H1 (cell line): ENCODE results near the gene DYNC1LI1. TPM values are rescaled to one million over a fixed set of nuclear protein-coding genes. Genes with fewer than 3 reads are reported as not detected.

Experiments
- CTCF ChIA-PET: fragments of 300-600 bp; sonication (Branson Sonifier 250); formaldehyde crosslinking; loops from one replicate; lab custom pipeline; 2021; ENCODE audit not compliant: partially characterized antibody; lab: Charles Lee
- POLR2A ChIA-PET: fragments of 300-600 bp; sonication (Branson Sonifier 250); formaldehyde crosslinking; loops from one replicate; lab custom pipeline; 2021; ENCODE audit warnings: inconsistent platforms; ENCODE audit not compliant: partially characterized antibody; lab: Charles Lee
- DNase-seq, 2 experiments: peaks; one replicate each; pipeline versions ENCODE4 v3.0.0 to v3.0.0-alpha.2; 2010 to 2022; ENCODE audit warnings: low spot score in 2 of 2, low read depth in 1 of 2, mixed read lengths in 1 of 2
- FAIRE-seq: peaks from 2 replicates; lab custom pipeline; 2011; peaks lifted over from hg19 to GRCh38; lab: Jason Lieb, UNC
- H2AFZ ChIP-seq: 2 replicates; pipeline ENCODE4 v1.8.1; 2012; ENCODE audit warnings: low read length, inconsistent platforms
- H2AK5ac ChIP-seq: 2 replicates; pipeline ENCODE4 v1.6.1; 2013; ENCODE audit warnings: low read depth, low read length
- H2BK120ac ChIP-seq: replicated peaks from 2 replicates; pipeline ENCODE3; 2013; ENCODE audit warnings: low read depth, low read length, inconsistent platforms
- H2BK12ac ChIP-seq: 2 replicates; pipeline ENCODE4 v1.6.1; 2013; ENCODE audit warnings: low read depth, low read length
- H2BK15ac ChIP-seq: 2 replicates; pipeline ENCODE4 v1.6.1; 2013; ENCODE audit warnings: low read length
- H2BK20ac ChIP-seq: 2 replicates; pipeline ENCODE4 v1.6.1; 2013; ENCODE audit warnings: low read length
- H2BK5ac ChIP-seq: 2 replicates; pipeline ENCODE4 v1.6.1; 2013; ENCODE audit warnings: low read depth, low read length
- H3K14ac ChIP-seq: 2 replicates; pipeline ENCODE4 v1.6.1; 2013; ENCODE audit warnings: inconsistent platforms; ENCODE audit not compliant: insufficient read length
- H3K18ac ChIP-seq: 2 replicates; pipeline ENCODE4 v1.6.1; 2013; ENCODE audit warnings: low read length; ENCODE audit errors: extremely low read depth
- H3K23ac ChIP-seq: 2 replicates; pipeline ENCODE4 v1.6.1; 2013; ENCODE audit warnings: inconsistent platforms; ENCODE audit not compliant: insufficient read length
- H3K23me2 ChIP-seq: 2 replicates; pipeline ENCODE4 v1.6.1; 2013; ENCODE audit warnings: low read depth, low read length
- H3K27ac ChIP-seq: 2 replicates; pipeline ENCODE4 v1.6.1; 2011; ENCODE audit warnings: low read depth, low read length, inconsistent platforms
- H3K27me3 ChIP-seq, 4 experiments: replicated peaks in 1 of 4; 1 replicate in 1 of 4; 2 replicates in 3 of 4; pipeline versions ENCODE4 v1.6.1 to v1.8.1; 2011 to 2013; ENCODE audit warnings: low read length in 3 of 4, mild to moderate bottlenecking in 3 of 4, inconsistent platforms in 2 of 4, mixed read lengths in 2 of 4, moderate library complexity in 1 of 4; ENCODE audit not compliant: control insufficient read depth in 3 of 4, insufficient read depth in 3 of 4; ENCODE audit errors: extremely low read depth in 1 of 4
- H3K36me3 ChIP-seq, 4 experiments: 2 replicates each; pipeline versions ENCODE4 v1.6.1 to v1.8.1; 2011 to 2013; ENCODE audit warnings: mild to moderate bottlenecking in 4 of 4, low read length in 3 of 4, moderate library complexity in 2 of 4, control low read depth in 1 of 4, inconsistent platforms in 1 of 4; ENCODE audit not compliant: insufficient read depth in 4 of 4, control insufficient read depth in 2 of 4
- H3K4ac ChIP-seq: replicated peaks from 2 replicates; pipeline ENCODE3; 2013; ENCODE audit warnings: low read length, low read depth, mixed read lengths, inconsistent platforms; ENCODE audit not compliant: insufficient read length
- H3K4me1 ChIP-seq, 4 experiments: replicated peaks in 1 of 4; 1 replicate in 1 of 4; 2 replicates in 3 of 4; pipeline versions ENCODE4 v1.6.1 to v1.8.1; 2011 to 2013; ENCODE audit warnings: low read length in 3 of 4, inconsistent platforms in 2 of 4, mixed read lengths in 1 of 4; ENCODE audit not compliant: insufficient read depth in 4 of 4, control insufficient read depth in 3 of 4
- H3K4me2 ChIP-seq, 2 experiments: 2 replicates each; pipeline versions ENCODE4 v1.6.1 to v1.8.1; 2011 to 2013; ENCODE audit warnings: low read depth in 2 of 2, low read length in 2 of 2, control low read depth in 1 of 2, inconsistent platforms in 1 of 2, mild to moderate bottlenecking in 1 of 2; ENCODE audit not compliant: insufficient read depth in 1 of 2
- H3K4me3 ChIP-seq, 4 experiments: fragments of 200-600, 300-600 bp in 1 of 4; sonication (generic), shearing (Covaris generic), sonication (Bioruptor Twin) in 1 of 4; 2 replicates each; pipeline versions ENCODE4 v1.5.1 to v1.8.1; 2011 to 2016; ENCODE audit warnings: low read length in 4 of 4, low read depth in 3 of 4, control low read depth in 2 of 4, inconsistent platforms in 2 of 4, mild to moderate bottlenecking in 2 of 4, mixed read lengths in 1 of 4, moderate library complexity in 1 of 4; ENCODE audit not compliant: insufficient read depth in 2 of 4; ENCODE audit errors: extremely low read depth in 1 of 4
- H3K56ac ChIP-seq: replicated peaks from 2 replicates; pipeline ENCODE3; 2013; ENCODE audit warnings: low read depth, mild to moderate bottlenecking, mixed read lengths, low read length, inconsistent platforms; ENCODE audit not compliant: insufficient read length
- H3K79me1 ChIP-seq: 2 replicates; pipeline ENCODE4 v1.6.1; 2013; ENCODE audit warnings: low read depth, low read length, control low read depth
- H3K79me2 ChIP-seq, 2 experiments: 2 replicates each; pipeline versions ENCODE4 v1.6.1 to v1.8.1; 2012 to 2013; ENCODE audit warnings: low read length in 2 of 2, mild to moderate bottlenecking in 2 of 2, inconsistent platforms in 1 of 2; ENCODE audit not compliant: insufficient read depth in 2 of 2, control insufficient read depth in 1 of 2
- H3K9ac ChIP-seq, 4 experiments: replicated peaks in 1 of 4; 1 replicate in 1 of 4; 2 replicates in 3 of 4; pipeline versions ENCODE4 v1.6.1 to v1.8.1; 2011 to 2013; ENCODE audit warnings: low read depth in 3 of 4, low read length in 3 of 4, control low read depth in 2 of 4, mild to moderate bottlenecking in 2 of 4, moderate library complexity in 2 of 4, inconsistent platforms in 1 of 4; ENCODE audit errors: extremely low read depth in 1 of 4
- H3K9me3 ChIP-seq, 2 experiments: 2 replicates each; pipeline versions ENCODE4 v1.6.1 to v1.8.1; 2012 to 2013; ENCODE audit warnings: mild to moderate bottlenecking in 2 of 2, moderate library complexity in 2 of 2, control low read depth in 1 of 2, inconsistent platforms in 1 of 2, low read depth in 1 of 2, low read length in 1 of 2, mixed read lengths in 1 of 2; ENCODE audit not compliant: insufficient read depth in 2 of 2
- H4K20me1 ChIP-seq, 2 experiments: replicated peaks in 1 of 2; 2 replicates each; pipeline versions ENCODE3 to v1.8.1; 2011 to 2013; ENCODE audit warnings: inconsistent platforms in 2 of 2, low read length in 2 of 2, mild to moderate bottlenecking in 1 of 2; ENCODE audit not compliant: insufficient read depth in 2 of 2, control insufficient read depth in 1 of 2
- H4K5ac ChIP-seq: 2 replicates; pipeline ENCODE4 v1.6.1; 2013; ENCODE audit warnings: low read length, low read depth, mixed read lengths, inconsistent platforms; ENCODE audit not compliant: insufficient read length
- H4K8ac ChIP-seq: 2 replicates; pipeline ENCODE4 v1.8.0; 2013; ENCODE audit warnings: mild to moderate bottlenecking, moderate library complexity, low read length, inconsistent platforms; ENCODE audit not compliant: insufficient read depth; ENCODE audit errors: extremely low read depth
- H4K91ac ChIP-seq: replicated peaks from 2 replicates; pipeline ENCODE3; 2013; ENCODE audit warnings: low read length, mixed read lengths, inconsistent platforms; ENCODE audit not compliant: insufficient read length
- JUN ChIP-seq: IDR thresholded peaks from 2 replicates; pipeline ENCODE4 v1.6.1; 2011; ENCODE audit warnings: low read depth, mild to moderate bottlenecking, improper control_type of control experiment, low read length
- KDM4A ChIP-seq: IDR thresholded peaks from one replicate; pipeline ENCODE4 v1.7.1; 2012; ENCODE audit warnings: low read depth, mild to moderate bottlenecking, moderate library complexity, low read length, inconsistent platforms; ENCODE audit not compliant: severe bottlenecking
- WGBS, 2 experiments: shearing (Covaris generic) in 1 of 2; methylation state at CpG; one replicate each; pipeline versions ENCODE4 v1.1.6 to v1.1.7; 2013 to 2015; ENCODE audit warnings: low lambda C conversion rate in 2 of 2, mixed read lengths in 2 of 2, inconsistent platforms in 1 of 2, low coverage in 1 of 2, missing lambda C conversion rate in 1 of 2; ENCODE audit not compliant: insufficient replicate concordance in 2 of 2, insufficient coverage in 1 of 2, insufficient read length in 1 of 2; ENCODE audit errors: extremely low coverage in 1 of 2, missing lambda C conversion rate in 1 of 2; 5-methylcytosine and 5-hydroxymethylcytosine counted together
- polyA plus RNA-seq, 7 experiments: library from polyadenylated mRNA; depleted of rRNA in 3 of 7; stranded (reverse) in 5 of 7; unstranded in 2 of 7; fragments of >200 nt in 5 of 7; fragments of 200-250 nt in 2 of 7; gene quantifications; 1 replicate in 5 of 7; 2 replicates in 1 of 7; 4 replicates in 1 of 7; pipeline versions ENCODE4 v1.2.1 to v1.2.3, GENCODE V29; 2011 to 2013; ENCODE audit warnings: missing spikeins in 2 of 7, mixed read lengths in 2 of 7
- total RNA-seq: library from RNA; stranded (reverse); fragmentation: NEBNext Ultra II Directional; extraction: Animal tissue kit (Norgen Biotek cat#: 25700); gene quantifications from 2 replicates; pipeline ENCODE4 v1.2.1, GENCODE V29; 2021

DYNC1LI1 gene
- total and polyA plus RNA-seq, 2 of the 8 experiments (the other 6 are each of a cell fraction or from before 2014, with no cell fraction given), result 13.6 to 45.1 TPM

- FAIRE-seq (no peak), DNase-seq (no peak)
- Histone ChIP-seq H2AFZ (no peak overlapping the region), H4K91ac (no peak overlapping the region), H4K5ac (no peak overlapping the region), H2BK5ac (no peak overlapping the region), H3K14ac (no peak overlapping the region), H3K4me2 (no peak overlapping the region), H2AK5ac (no peak overlapping the region), H3K79me1 (no peaks in the 10 kb centered on the region), H3K23ac (no peak overlapping the region), H3K27ac (no peak overlapping the region), H3K4ac (no peak overlapping the region), H3K36me3 (no peaks in the 10 kb centered on the region), H2BK12ac (no peak overlapping the region), H2BK20ac (no peak overlapping the region), H4K8ac (no peak overlapping the region), H3K79me2 (no peaks in the 10 kb centered on the region), H3K9me3 (peaks cover 0 to 2% of the 10 kb centered on the region in 2 experiments; a peak in 1 of 4 replicates), H3K18ac (no peak overlapping the region), H3K9ac (no peak overlapping the region), H2BK120ac (no peak overlapping the region), H3K4me1 (no peaks in the 10 kb centered on the region), H3K27me3 (no peaks in the 10 kb centered on the region; a peak in 1 of 7 replicates), H3K56ac (no peak overlapping the region), H4K20me1 (no peaks in the 10 kb centered on the region), H2BK15ac (no peak overlapping the region), H3K4me3 (no peak overlapping the region), H3K23me2 (no peaks in the 10 kb centered on the region)
- CTCF ChIA-PET, result interaction anchor here (1.1 to 1.2 kb wide), 2 partner anchors 72 to 106 kb away, joined by 3 to 4 read pairs; no protein-coding TSS in a partner anchor
- no peak for TF ChIP-seq JUN
- TF ChIP-seq KDM4A, result no peak
- 94% methylated on average over 14 of the region's 14 CpGs; no CpG with 5 or more reads in 1 of the 2 experiments for WGBS, 2 experiments
- POLR2A ChIA-PET, result no interaction called here
These were observed 45.8 kb upstream of the DYNC1LI1 start for GRCh38 chr3:32616267-32616962.
